ENCODE measurements around the gene FHOD3. TPM values are rescaled to one million over a fixed set of nuclear protein-coding genes. Genes with fewer than 3 reads are reported as not detected.

FHOD3 gene
- total and polyA plus RNA-seq, 2 of the 8 experiments (the other 6 are each of a cell fraction or from before 2014, with no cell fraction given): 9.7 to 10.5 TPM

GRCh38 chr18:36597636-36598035 is 300.1 kb downstream of the FHOD3 start (continued):
- TF ChIP-seq CHD7 (IDR thresholded peaks at IDR 0.05; ENCODE audit: insufficient replicate concordance, low read length) (no peak), JUN (IDR thresholded peaks at IDR 0.05; ENCODE audit: low read depth, low read length) (no peak), CBX5 (IDR thresholded peaks at IDR 0.05; ENCODE audit: low read depth, low read length) (no peak), POLR2A (IDR thresholded peaks at IDR 0.05; ENCODE audit: control extremely low read depth in 1 of 2, low read depth in 2 of 2, low read length in 2 of 2) (no peak), RFX5 (IDR thresholded peaks at IDR 0.05; ENCODE audit: borderline replicate concordance, low read depth, low read length) (no peak), RXRA (IDR thresholded peaks at IDR 0.05; ENCODE audit: insufficient read depth, low read depth, low read length) (no peak), MAX (IDR thresholded peaks at IDR 0.05) (no peak), MAFK (IDR thresholded peaks at IDR 0.05; ENCODE audit: low read depth, low read length) (no peak), NRF1 (IDR thresholded peaks at IDR 0.05; ENCODE audit: low read depth, low read length) (no peak), SP1 (IDR thresholded peaks at IDR 0.05; ENCODE audit: low read depth, low read length) (no peak), SRF (IDR thresholded peaks at IDR 0.05; ENCODE audit: low read depth, low read length) (no peak), CHD2 (IDR thresholded peaks at IDR 0.05; ENCODE audit: low read length) (no peak), SAP30 (IDR thresholded peaks at IDR 0.05; ENCODE audit: insufficient read depth, insufficient replicate concordance, low read length) (no peak)
